Measurements from ENCODE around the gene PRLR.

PRLR gene

DNA sequence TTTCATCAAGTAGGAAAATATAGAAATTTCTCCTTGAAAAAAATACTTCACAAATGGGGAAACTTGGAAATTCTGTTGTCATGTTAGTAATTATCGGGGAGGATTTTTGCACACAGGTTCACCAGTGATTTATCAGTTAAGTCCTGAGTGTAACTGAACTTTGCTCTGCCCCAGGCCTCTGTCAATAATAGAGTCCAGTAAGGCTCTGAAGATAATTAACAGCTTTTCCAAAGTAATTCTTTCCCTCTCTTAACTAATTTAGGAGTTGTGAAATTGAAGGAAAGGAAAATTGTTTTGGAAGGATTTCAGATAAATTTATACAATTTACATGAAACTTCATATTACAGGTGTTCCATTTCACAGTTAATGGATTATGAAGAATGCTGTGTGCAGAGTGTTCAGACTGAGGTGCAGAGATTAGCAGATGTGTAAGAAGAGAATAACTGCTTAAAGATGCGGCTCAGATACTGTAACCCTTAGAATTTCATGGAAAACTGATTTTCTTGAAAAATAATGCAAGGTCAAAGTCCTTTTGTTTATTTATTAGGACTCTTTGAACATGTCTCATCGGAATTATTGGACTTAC lies 179.7 kb downstream of the PRLR start:
- Histone ChIP-seq H4K20me1 (ENCODE audit: control insufficient read depth, insufficient read depth, low read depth, low read length) (no peaks in the 10 kb centered on the region), H3K36me3 (ENCODE audit: control insufficient read depth, low read length) (no peaks in the 10 kb centered on the region), H3K27me3 (ENCODE audit: control insufficient read depth, low read length) (no peaks in the 10 kb centered on the region), H3K4me3 (ENCODE audit: low read length) (no peak overlapping the region), H3K79me2 (ENCODE audit: control insufficient read depth, low read length) (no peaks in the 10 kb centered on the region), H3K9me2 (replicated peaks; ENCODE audit: control insufficient read depth, low read length) (no peaks in the 10 kb centered on the region), H3K4me2 (ENCODE audit: low read length) (no peak overlapping the region), H3F3A (ENCODE audit: control insufficient read depth, insufficient read depth) (no peaks in the 10 kb centered on the region), H3K4me1 (ENCODE audit: control insufficient read depth, low read length) (no peaks in the 10 kb centered on the region), H3K9me3 (ENCODE audit: control insufficient read depth, insufficient read depth, low read length) (no peaks in the 10 kb centered on the region), H3K27ac (ENCODE audit: low read depth, low read length) (no peak overlapping the region)
- TF ChIP-seq, protein P1, sequence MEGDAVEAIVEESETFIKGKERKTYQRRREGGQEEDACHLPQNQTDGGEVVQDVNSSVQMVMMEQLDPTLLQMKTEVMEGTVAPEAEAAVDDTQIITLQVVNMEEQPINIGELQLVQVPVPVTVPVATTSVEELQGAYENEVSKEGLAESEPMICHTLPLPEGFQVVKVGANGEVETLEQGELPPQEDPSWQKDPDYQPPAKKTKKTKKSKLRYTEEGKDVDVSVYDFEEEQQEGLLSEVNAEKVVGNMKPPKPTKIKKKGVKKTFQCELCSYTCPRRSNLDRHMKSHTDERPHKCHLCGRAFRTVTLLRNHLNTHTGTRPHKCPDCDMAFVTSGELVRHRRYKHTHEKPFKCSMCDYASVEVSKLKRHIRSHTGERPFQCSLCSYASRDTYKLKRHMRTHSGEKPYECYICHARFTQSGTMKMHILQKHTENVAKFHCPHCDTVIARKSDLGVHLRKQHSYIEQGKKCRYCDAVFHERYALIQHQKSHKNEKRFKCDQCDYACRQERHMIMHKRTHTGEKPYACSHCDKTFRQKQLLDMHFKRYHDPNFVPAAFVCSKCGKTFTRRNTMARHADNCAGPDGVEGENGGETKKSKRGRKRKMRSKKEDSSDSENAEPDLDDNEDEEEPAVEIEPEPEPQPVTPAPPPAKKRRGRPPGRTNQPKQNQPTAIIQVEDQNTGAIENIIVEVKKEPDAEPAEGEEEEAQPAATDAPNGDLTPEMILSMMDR (IDR thresholded peaks at IDR 0.05; ENCODE audit: low read depth, low read length, poor library complexity, severe bottlenecking): no peak
- no peak for TF ChIP-seq EZH2phosphoT487 (IDR thresholded peaks at IDR 0.05; ENCODE audit: borderline replicate concordance, low read length)

DNA sequence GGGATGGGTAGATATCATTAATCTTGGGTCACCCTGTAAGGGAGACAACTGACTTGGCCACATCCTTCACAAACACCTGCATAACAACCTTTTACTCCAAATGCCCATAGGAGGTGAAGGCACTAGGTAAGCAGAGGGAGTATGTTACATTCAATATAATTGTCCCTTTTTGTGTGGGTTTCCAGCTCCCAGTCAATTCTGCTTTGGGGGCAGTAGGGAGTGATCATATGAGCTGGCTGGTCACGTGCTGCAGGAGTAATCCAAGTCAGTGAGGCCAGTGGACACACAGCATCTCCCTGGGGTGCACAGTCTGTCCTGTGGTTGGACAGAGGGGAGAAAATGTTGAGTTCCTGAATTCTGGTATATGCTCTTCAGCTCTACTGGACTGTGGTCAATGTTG lies 181.4 kb downstream of the PRLR start:
- no peak overlapping the region for H3K4me2 ChIP-seq (ENCODE audit: low read length)
- no peak overlapping the region for H3K4me3 ChIP-seq (ENCODE audit: low read length)
- H3F3A ChIP-seq (ENCODE audit: control insufficient read depth, insufficient read depth): no peaks in the 10 kb centered on the region
- no peaks in the 10 kb centered on the region for H3K79me2 ChIP-seq (ENCODE audit: control insufficient read depth, low read length)
- H3K9me2 ChIP-seq (replicated peaks; ENCODE audit: control insufficient read depth, low read length): no peaks in the 10 kb centered on the region
- TF ChIP-seq, protein P1 (IDR thresholded peaks at IDR 0.05; ENCODE audit: low read depth, low read length, poor library complexity, severe bottlenecking): no peak
- no peak for TF ChIP-seq EZH2phosphoT487 (IDR thresholded peaks at IDR 0.05; ENCODE audit: borderline replicate concordance, low read length)
- no peaks in the 10 kb centered on the region for H3K27me3 ChIP-seq (ENCODE audit: control insufficient read depth, low read length)
- no peaks in the 10 kb centered on the region for H4K20me1 ChIP-seq (ENCODE audit: control insufficient read depth, insufficient read depth, low read depth, low read length)
- no peak overlapping the region for H3K27ac ChIP-seq (ENCODE audit: low read depth, low read length)
- no peaks in the 10 kb centered on the region for H3K4me1 ChIP-seq (ENCODE audit: control insufficient read depth, low read length)
- no peaks in the 10 kb centered on the region for H3K9me3 ChIP-seq (ENCODE audit: control insufficient read depth, insufficient read depth, low read length)
- no peaks in the 10 kb centered on the region for H3K36me3 ChIP-seq (ENCODE audit: control insufficient read depth, low read length)

DNA sequence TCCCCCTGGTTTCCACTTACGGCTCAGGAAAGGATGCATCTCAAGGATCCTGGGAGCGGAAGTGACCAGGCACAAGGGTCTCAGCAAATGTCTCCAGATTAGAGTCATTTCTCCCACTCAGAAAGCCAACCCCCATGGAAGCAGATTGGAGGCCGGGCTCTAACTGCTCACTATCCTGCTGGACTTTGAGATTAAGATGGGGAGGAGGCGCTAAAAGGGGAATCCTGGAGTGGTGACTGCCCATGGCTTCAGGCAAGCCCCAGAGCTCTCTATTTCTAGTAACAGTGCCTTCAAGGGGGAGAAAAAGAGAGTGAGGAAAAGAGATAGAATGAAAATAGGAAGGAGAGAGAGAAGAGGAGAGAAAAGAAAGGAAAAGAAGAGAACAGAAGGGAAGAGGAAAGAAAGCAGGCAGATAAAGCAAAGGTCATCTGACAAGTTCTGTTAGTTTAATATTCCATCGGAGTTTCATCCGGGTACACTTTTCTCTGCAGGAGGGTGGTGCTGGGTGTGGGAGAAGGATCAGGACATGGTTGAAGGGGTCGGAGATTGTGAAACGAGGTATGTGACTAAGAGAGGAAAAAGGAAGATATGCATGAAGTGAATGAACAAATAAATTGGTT lies 182.4 kb downstream of the PRLR start, which contains the start of gene AGXT2:
TSS of gene AGXT2 (minus strand) at position 165 of the 620 bp plus-strand sequence. CDS start at position 108, 57 bp downstream.
- Histone ChIP-seq H3K4me2 (ENCODE audit: low read length) (no peak within 1 kb of the TSS), H3K27ac (ENCODE audit: low read depth, low read length) (no peak within 1 kb of the TSS), H3K36me3 (ENCODE audit: control insufficient read depth, low read length) (no peaks in the 10 kb centered on the region), H3K4me1 (ENCODE audit: control insufficient read depth, low read length) (no peaks in the 10 kb centered on the region), H3K9me2 (replicated peaks; ENCODE audit: control insufficient read depth, low read length) (no peaks in the 10 kb centered on the region), H3K9me3 (ENCODE audit: control insufficient read depth, insufficient read depth, low read length) (no peaks in the 10 kb centered on the region), H3K79me2 (ENCODE audit: control insufficient read depth, low read length) (no peaks in the 10 kb centered on the region), H3K4me3 (ENCODE audit: low read length) (no peak within 1 kb of the TSS), H3F3A (ENCODE audit: control insufficient read depth, insufficient read depth) (no peaks in the 10 kb centered on the region), H3K27me3 (ENCODE audit: control insufficient read depth, low read length) (no peaks in the 10 kb centered on the region), H4K20me1 (ENCODE audit: control insufficient read depth, insufficient read depth, low read depth, low read length) (no peaks in the 10 kb centered on the region)
- no peak for TF ChIP-seq EZH2phosphoT487 (IDR thresholded peaks at IDR 0.05; ENCODE audit: borderline replicate concordance, low read length)

DNA sequence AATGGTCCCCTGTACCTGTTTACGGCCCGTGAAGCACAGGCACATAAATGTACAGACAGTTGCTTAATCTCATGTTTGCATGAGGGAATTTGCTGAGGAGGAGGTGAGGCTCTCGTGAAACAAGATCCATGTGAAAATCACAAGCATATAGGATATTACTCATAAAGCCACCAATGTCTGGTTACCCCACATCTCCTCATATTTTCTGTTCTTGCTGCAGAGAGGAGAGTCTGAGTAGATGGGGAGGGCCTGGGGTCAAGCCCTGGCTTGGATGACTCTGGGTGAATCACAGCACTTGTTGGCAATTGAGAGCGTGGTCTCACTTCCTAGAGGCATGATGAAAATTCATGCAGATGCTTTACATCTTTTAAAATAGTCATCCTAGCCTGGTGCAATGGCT lies 183.5 kb downstream of the PRLR start:
- Histone ChIP-seq H3K9me2 (replicated peaks; ENCODE audit: control insufficient read depth, low read length) (no peaks in the 10 kb centered on the region), H3K27ac (ENCODE audit: low read depth, low read length) (no peak overlapping the region), H3K36me3 (ENCODE audit: control insufficient read depth, low read length) (no peaks in the 10 kb centered on the region), H3K4me3 (ENCODE audit: low read length) (no peak overlapping the region), H4K20me1 (ENCODE audit: control insufficient read depth, insufficient read depth, low read depth, low read length) (no peaks in the 10 kb centered on the region), H3K4me1 (ENCODE audit: control insufficient read depth, low read length) (no peaks in the 10 kb centered on the region), H3K4me2 (ENCODE audit: low read length) (no peak overlapping the region), H3K9me3 (ENCODE audit: control insufficient read depth, insufficient read depth, low read length) (no peaks in the 10 kb centered on the region), H3F3A (ENCODE audit: control insufficient read depth, insufficient read depth) (no peaks in the 10 kb centered on the region), H3K79me2 (ENCODE audit: control insufficient read depth, low read length) (no peaks in the 10 kb centered on the region), H3K27me3 (ENCODE audit: control insufficient read depth, low read length) (no peaks in the 10 kb centered on the region)
- no peak for TF ChIP-seq EZH2phosphoT487 (IDR thresholded peaks at IDR 0.05; ENCODE audit: borderline replicate concordance, low read length)
- TF ChIP-seq, protein P1 (IDR thresholded peaks at IDR 0.05; ENCODE audit: low read depth, low read length, poor library complexity, severe bottlenecking): no peak

All from DOHH2 (cell line).